ENCODE data around the gene BAHCC1.
"Not testable (repeated sequence)": the region's sequence is repeated elsewhere in the genome, so short reads cannot be mapped to it uniquely, and the experiment has no call there.

Gene BAHCC1

DNA sequence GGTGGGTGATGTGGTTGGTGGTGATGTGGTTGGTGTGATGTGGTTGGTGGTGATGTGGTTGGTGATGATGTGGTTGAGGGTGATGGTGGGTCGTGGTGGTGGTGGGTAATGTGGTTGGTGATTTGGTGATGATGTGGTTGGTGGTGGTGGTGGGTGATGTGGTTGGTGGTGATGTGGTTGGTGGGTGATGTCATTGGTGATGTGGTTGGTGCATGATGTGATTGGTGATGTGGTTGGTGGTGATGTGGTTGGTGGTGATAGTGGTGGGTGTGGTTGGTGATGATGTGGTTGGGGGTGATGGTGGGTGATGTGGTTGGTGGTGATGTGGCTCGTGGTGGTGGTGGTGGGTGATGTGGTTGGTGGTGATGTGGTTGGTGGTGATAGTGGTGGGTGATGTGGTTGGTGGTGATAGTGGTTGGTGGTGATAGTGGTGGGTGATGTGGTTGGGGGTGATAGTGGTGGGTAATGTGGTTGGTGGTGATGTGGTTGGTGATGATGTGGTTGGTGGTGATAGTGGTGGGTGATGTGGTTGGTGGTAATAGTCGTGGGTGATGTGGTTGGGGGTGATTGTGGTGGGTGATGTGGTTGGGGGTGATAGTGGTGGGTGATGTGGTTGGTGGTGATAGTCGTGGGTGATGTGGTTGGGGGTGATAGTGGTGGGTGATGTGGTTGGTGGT, 30.6 kb downstream of the BAHCC1 start:
- not testable (repeated sequence) for DNase-seq (ENCODE audit: low read depth in 1 of 2, low spot score in 1 of 2)

- no peak for DNase-seq (ENCODE audit: low read depth in 1 of 2, low spot score in 1 of 2)
Measured at GRCh38 chr17:81426393-81427172, 31.3 kb downstream of the BAHCC1 start.

DNA sequence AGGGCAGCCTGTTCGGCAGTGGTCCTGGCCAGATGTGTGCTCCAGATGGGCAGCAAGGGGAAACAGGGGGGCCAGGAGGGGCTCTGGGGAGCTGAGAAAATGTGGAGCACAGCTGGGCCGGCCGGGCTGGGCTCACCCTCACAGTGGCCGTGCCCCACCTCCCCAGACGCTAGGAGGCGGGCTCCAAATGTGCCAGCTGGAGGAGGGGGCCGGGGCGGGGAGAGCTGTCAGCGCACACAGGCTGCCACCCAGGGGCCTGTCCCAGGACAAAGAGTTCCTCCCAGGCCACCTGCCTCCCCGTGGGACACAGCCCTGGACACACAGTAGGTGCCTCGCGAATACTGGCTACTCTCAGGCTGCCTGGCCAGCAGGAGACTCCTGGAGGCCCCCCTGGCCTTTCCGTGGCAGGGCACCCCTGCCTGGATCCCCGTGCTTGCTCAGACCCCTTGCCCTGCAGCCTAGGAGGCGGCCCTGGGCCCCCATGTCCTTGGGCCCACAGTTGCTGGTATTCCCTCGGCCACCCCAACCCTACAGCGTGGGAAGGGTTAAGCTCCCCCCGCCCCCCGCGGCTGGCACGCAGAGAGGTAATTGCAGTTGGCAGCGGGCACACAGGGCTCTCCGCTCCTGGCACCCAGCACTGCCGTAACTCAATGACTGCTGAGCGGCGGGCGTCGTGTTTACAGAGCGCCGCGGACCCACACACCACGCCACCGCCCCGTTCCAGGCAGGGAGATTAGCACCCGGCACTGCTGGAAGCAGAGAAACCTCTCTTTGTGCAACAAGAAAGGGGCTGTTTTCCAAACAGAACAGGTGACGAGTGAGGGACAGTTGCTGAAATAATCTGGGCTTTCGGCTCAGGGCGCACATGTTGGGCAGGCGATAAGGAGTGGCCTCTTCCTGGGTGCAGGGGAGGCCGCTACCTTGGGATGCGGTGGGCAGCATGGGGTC, 32.2 kb downstream of the BAHCC1 start:
- DNase-seq (ENCODE audit: low read depth in 1 of 2, low spot score in 1 of 2), result no peak

GRCh38 chr17:81428121-81428515, 32.9 kb downstream of the BAHCC1 start:
- DNase-seq (ENCODE audit: low read depth in 1 of 2, low spot score in 1 of 2), result no peak

- DNase-seq (ENCODE audit: low read depth in 1 of 2, low spot score in 1 of 2), result no peak
Measured at GRCh38 chr17:81428516-81428915, 33.3 kb downstream of the BAHCC1 start.

GRCh38 chr17:81428948-81429774, 33.9 kb downstream of the BAHCC1 start:
- no peak for DNase-seq (ENCODE audit: low read depth in 1 of 2, low spot score in 1 of 2)

DNA sequence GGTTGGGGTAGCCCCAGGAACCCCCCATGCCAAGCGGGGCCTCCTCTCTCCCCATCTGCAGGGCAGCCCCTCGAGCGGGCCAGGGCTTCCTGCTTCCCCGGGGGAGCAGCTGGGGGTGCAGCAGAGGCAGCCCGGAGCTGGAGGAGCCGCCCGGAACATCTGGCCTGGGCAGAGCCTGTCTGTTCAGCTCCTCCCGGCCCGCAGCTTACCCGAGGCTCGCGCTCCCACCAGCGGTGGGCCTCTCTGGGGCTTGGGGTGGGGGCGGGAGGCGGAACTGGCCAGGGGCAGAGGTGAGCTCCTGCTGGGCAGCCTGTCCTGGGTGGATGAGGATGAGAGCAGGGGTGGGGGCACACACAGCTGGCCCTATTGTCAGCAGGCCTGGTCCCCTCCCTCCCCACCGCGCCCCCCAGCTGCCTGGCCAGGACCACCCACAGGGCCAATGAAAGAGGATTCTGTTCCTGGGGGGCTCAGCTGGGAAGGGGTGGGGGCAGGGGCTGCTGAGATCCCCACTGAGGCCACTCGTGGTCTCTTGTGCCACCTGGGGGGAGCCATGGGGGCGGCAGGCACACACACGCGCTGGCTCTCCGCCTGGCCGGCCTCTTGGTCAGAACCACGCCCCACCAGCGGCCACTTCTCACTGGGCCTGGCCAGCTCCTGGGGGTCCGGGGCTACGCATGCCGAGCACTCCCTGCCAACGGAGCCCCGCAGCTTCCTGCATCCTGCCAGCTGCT, 34.7 kb downstream of the BAHCC1 start:
- DNase-seq (ENCODE audit: low read depth in 1 of 2, low spot score in 1 of 2), result no peak

DNA sequence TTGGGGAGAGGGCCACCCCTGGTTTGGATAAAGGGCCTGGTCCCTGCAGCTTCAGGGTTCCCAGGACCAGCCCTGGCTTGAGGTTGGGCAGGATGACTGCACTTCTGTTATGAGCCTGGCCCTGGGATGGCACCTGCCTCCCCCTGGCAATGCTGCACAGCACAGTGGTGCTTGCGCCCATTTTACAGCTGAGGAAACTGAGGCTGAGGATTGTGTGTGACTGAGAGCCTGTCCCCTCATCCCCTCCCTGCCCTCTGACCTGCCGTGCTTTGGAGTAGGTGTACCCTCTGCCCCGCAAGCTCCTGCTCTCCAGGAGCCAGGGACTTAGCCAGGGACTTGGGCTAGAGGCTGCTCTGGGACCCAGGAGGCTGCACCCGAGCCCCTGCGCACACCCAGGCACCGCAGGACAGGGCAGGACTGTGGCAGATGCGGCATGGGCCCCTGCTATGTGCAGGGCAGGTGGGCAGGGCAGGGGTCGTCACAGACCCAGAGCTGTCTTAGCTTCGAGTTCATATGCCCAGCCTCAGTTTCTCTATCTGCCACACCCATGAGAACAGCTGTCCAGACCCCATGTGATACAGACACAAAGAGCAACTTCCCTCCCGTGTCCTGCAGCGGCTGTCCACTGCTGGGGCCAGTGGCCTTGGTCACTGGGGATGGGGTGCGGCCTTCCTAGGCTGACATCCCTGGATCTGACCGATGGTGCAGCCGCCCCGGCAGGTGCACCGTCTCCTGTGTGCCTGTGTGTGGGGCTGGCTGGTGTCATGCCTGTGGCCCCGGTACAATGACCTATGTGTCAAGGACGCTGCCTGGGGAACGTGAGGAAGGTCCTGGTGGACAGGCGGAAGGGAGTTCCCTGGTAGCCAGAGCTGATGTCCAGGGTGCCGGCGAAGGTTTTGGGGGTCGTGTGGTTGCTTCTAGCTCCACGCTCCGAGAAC, 36.6 kb downstream of the BAHCC1 start:
- no peak for DNase-seq (ENCODE audit: low read depth in 1 of 2, low spot score in 1 of 2)

DNA sequence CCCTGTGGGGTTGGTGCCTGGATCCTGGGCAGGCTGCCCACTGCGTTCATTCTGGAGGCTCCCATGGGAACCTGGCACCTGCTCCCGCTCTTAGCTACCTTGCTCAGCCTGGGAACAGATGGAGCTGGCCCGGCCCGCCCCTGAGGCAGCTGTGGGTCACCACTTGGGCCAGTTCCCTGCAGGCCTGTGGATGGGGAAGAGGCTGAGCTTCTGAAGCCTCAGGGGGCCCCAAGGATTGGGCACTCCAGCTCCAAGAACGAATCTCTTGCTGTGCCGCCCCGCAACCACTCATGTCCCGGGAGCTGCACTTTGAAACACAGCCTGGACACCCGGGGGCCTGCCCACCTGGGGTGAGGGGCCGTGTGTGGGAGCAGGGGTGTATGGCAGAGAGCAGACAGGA, 37.7 kb downstream of the BAHCC1 start:
- DNase-seq (ENCODE audit: low read depth in 1 of 2, low spot score in 1 of 2), result no peak

GRCh38 chr17:81433656-81434055, 38.4 kb downstream of the BAHCC1 start:
- DNase-seq (ENCODE audit: low read depth in 1 of 2, low spot score in 1 of 2), result no peak

DNA sequence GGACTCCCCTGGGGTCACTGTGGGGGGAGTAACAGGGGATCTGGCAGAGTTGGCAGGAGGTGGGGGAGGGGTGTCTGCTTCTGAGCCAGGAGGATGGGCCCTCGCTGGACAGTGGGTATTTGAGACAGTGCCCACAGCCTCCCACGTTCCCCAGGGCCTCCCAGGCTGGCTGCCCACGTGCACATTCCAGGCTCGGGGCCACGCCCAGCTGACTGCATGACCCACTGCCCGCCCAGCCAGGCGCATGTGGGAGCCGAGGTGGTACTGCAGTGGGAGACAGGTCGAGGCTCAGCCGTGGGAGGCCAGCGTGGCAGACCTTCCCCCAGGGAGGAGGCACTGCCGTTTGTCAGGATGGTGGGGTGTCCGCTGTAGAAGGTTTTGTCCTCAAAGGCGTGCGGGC, 38.8 kb downstream of the BAHCC1 start:
- no peak for DNase-seq (ENCODE audit: low read depth in 1 of 2, low spot score in 1 of 2)

DNA sequence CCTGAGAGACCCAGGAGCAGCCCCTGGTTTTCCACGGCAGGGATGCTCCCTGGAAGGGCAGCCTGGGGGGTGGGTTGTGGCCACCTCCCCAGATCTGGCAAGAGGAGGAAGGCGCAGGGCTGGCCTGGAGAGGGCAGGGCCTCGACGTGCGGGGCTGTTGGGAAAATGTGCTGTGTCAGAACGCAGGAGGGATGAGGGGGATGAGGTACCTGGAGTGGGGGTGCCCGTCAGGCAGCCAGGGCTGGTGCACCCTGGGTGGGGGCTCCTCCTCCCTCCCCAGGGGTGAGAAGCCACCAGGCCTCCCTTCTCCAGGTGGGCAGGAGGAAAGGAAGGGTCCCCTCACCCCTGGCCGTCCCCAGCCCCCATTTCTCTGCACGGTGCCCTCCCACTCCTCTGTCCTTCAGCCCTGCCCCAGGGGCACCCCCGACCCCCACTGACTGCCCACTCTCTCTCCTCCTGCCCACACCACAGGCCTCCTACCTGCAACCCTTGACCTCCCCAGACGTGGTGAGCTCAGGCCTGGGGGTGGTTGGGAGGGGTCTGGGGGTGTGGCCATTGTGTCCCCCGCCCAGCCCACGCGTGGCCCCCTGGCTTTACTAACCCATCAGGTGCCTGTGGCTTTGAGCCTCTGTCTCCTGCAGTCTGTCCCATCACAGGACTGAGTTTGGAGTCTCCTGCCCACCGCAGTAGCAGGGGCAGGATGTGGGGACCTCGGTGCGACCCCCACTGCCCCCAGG, 39.6 kb downstream of the BAHCC1 start:
- DNase-seq (ENCODE audit: low read depth in 1 of 2, low spot score in 1 of 2), result no peak

DNA sequence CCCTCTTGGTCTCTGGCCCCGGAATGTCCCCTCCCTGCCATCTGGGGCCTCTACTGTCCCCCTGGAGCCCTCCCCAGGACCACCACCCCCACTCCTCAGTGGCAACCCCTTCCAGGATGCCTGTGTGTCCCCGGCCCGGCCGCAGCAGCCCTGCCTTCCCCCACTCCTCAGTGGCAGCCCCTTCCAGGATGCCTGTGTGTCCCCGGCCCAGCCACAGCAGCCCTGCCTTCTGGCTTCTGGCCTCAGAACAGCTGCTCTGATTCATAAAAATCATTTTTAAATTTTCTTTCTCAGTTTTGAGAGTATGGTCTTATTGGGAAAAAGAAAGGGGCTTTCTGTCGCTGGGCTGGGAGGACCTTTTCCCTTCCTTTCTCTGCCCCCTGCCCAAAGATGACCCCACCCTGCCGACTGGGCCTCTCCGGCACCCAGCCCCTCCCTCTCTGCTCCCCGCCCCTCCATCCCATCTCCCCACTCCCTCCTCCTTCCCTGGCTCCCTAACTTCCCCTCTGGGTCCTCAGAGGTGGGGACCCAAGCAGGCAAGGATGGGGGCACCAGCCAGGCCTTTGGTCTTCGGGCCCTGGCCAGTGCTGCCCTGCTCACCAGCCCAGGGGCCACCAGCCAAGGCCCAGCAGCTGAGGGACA, 40.5 kb downstream of the BAHCC1 start:
- no peak for DNase-seq (ENCODE audit: low read depth in 1 of 2, low spot score in 1 of 2)

DNA sequence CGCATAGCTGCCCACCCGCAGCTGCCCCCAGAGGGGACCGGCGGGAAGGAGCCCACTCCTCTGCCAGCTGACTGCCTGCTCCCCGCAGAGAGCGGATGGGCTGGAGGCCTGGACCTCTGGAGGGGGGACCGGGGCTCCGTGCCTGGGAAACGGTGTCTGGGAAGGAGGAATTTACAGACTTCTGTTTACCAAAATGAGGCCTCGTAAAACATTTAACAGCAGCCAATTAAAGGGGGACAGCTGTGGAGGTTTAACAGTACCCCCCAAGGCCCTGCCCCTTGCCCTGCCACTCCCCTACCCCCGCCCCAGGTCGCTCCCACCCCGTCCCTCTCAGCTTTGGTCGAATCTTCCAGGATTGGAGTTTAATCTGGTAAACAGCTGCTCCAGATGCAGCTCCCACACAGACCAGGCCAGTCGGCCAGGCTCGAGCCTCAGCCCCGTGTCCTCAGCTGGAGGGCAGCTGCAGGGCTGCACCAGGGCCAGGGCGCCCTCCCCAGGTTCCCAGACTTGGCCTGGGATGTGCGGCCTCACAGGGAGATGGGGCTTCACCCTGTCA, 41.1 kb downstream of the BAHCC1 start:
- no peak for DNase-seq (ENCODE audit: low read depth in 1 of 2, low spot score in 1 of 2)

DNA sequence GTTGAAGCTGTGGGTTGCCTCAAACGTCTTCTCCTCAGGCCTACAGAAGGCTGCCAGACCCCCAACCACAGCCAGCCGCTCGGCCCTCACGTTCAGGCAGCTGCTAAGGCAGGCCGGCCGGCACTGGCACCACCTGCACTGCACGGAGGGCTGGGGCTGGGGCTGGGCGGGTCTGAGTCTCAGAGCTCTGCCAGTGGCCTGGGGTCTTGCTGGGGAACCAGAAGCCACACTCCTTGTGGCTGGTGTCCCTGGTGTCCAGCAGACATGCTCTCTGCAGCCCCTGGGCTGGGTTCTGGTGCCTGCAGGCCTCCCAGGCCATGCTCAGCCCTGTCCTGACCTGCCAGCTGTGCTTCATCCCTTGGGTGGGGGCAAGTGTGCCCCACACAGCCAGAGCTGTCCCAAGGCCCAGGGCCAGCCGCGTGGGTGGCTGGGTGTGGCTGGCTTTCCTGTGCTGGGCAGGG, 42.0 kb downstream of the BAHCC1 start:
- DNase-seq (ENCODE audit: low read depth in 1 of 2, low spot score in 1 of 2), result no peak

DNA sequence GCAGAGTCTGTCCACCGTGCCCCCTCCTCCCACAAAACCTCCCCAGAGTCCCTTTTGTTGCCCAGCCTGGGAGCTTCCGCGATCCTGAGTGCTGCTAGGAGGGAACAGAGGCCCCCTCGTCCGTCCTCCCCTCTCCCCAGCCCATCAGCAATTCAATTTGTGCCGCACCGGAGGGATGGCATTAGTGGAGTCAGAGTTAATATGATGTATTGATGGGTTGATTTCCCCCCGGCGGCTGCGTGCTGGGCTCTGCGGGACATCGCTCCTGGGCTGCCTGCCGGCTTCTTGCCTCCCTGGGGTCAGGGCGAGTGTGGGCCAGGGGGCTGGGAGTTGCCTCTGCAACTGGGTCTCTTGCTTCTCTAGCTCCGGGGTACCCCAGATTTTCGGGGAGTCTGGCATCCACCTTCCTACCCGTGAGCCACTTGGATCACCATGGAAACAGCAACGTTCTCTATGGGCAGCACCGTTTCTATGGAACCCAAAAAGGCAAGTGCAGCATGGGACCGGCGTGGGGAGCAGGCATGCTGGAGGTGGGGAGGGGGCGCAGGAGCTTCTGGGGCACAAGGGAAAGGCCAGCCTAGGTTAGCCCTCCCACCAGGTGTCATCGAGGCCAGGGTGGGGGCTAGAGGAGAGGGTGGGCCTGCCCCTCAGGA, 42.9 kb downstream of the BAHCC1 start:
- no peak for DNase-seq (ENCODE audit: low read depth in 1 of 2, low spot score in 1 of 2)

GRCh38 chr17:81438688-81439087, 43.4 kb downstream of the BAHCC1 start:
- no peak for DNase-seq (ENCODE audit: low read depth in 1 of 2, low spot score in 1 of 2)
